Left lobe of liver (tissue), 2 donors: Measurements from ENCODE around the gene RBM42. TPM values are rescaled to one million over a fixed set of nuclear protein-coding genes. Genes with fewer than 3 reads are reported as not detected.
A peak's percentile ranks its signal among the peaks of the same experiment; 100 is the strongest.
"Not testable (repeated sequence)": the region's sequence is repeated elsewhere in the genome, so short reads cannot be mapped to it uniquely, and the experiment has no call there.

Experiments
- ATAC-seq: fragments of 200-7000 bp; cut with Tn5 transposase; one replicate; pipeline ENCODE4 v1.9.1; 2020; ENCODE audit warnings: mild to moderate bottlenecking, moderate library complexity
- DNase-seq: peaks from one replicate; pipeline ENCODE4 v3.0.0-alpha.2; 2020; ENCODE audit warnings: low spot score
- total RNA-seq: library from RNA; stranded (reverse); gene quantifications from one replicate; pipeline ENCODE4 v1.2.1, GENCODE V29; 2021
- donor health status: DM: no; HTN: no; CAD: no; lungs with moderate emphysema.
- donor health status: DM: no; HTN: yes; CAD: no.

Gene RBM42
- total RNA-seq, 1 donor from 2014 or later = 30.7 TPM

DNA sequence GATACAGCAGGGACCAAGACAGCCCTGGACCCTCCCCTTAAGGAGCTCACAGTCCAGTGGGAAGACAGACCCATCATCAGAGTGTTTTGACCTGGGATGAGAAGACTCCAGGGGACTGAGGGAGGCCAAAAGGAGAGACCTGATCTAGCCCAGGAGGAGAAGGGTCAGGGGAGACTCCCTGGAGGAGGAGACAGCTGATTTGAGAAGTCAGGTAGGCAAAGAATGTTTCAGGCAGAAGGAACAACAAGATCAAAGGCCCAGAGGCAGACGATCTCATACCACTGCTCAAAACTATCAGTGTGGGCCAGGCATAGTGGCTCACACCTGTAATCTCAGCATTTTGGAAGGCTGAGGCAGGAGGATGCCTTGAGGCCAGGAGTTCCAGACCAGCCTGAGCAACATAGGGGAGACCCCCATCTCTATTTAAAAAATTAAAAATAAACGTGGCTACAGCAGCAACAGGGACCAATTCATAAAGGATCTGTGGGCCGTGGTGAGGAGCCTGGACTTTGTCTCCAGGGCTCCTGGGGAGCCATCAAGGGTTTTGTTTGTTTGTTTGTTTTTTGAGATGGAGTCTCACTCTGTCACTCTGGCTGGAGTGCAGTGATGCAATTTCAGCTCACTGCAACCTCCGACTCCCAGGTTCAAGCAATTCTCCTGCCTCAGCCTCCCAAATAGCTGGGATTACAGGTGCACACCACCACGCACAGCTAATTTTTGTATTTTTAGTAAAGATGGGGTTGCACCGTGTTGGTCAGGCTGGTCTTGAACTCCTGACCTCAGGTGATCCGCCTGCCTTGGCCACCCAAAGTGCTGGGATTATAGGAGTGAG is 17.1 kb downstream of the RBM42 start:
- ATAC-seq (no peak), DNase-seq (no peak)

DNA sequence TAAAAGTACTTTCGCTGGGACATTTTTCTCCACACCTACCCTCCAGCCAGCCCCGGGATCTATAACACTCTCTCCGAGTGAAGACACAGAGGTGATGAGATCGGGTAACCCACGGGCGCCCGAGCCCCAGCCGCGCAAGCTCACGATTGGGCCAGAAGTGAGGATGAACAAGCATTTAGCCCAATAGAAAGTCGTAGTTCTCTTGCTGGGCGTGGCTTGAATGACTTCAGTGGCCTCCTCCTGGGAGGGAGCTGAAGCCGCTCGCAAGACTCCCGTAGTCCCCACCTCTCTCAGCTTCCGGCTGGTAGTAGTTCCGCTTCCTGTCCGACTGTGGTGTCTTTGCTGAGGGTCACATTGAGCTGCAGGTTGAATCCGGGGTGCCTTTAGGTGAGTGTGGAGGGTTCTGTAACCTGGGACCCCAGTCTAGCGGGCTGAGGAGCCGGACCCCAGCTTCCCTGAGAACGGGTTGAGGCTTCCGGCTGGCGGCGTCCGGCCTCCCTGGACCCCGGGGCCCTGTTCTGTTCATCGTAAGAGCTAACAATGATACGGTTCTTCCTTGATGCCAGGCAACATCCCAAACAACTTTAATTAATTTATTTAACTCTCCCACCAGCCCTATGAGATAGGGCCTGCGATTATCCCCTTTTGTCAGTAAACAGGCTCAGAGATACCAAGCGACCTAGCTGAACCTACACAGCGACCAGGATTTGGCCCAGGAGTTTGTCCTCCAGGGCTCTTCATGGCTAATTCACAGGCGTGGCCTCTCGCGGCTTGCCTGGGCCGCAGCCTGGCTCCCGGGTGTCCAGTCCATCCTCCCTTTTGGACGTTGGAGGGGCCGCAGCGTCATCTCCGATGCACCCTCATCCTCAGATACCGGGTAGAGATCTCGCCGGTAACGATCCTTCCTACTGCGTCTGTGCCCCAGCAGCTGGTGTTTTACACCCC is 19.5 kb downstream of the RBM42 start, which contains the start of gene COX6B1:
Gene COX6B1 (plus strand): TSS at position 307 of the 945 bp plus-strand sequence. CDS start 2,921 bp downstream, outside the sequence.
- peak; percentile 72 for ATAC-seq
- DNase-seq = peak; percentile 94

DNA sequence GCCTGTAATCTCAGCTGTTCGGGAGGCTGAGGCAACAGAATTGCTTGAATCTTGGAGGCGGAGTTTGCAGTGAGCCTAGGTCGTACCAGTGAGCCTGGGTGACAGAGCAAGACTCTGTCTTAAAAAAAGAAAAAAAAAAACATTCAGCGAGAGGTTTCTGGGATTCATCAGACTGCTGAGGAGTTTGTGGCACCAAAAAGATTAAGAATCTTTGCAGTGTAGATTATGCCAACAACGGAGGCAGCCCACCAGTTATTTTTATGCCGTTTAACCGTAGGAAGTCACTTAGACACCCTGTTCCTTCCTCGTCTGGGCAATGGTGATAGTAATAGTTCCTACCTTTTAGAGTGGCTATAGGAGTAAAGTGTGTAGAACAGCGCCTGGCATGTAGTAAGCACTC is 21.7 kb downstream of the RBM42 start:
- no peak for ATAC-seq
- no peak for DNase-seq

DNA sequence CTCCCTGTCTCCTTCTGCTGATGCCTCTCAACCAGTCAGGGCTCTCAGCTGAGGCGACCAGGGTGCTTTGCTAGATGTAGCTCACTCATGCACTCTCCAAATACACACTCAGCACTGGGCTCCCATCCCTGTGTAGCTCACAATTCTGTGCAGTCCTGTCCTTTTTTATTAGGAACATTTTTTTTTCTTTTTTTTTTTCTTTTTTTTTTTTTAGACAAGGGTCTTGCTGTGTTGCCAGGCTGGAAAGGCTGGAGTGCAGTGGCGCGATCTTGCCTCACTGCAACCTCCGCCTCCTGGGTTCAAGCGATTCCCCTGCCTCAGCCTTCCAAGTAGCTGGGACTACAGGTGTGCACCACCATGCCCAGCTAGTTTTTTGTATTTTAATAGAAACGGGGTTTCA is 26.0 kb downstream of the RBM42 start:
- DNase-seq, ATAC-seq: not testable (repeated sequence)

DNA sequence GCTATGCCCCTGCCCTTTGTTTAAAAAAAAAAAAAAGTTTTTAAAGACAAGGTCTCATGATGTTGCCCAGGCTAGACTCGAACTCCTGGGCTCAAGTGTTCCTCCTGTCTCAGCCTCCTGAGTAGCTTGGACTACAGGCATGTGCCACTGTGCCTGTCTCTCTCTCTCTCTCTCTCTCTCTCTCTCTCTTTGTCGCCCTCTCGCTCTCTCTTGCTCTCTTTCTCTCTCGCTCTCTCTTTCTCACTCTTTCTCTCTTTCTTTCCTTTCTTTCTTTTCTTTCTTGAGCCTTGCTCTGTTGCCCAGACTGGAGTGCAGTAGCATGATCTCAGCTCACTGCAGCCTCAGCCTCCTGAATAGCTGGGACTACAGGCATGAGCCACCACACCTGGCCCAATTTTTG is 26.8 kb downstream of the RBM42 start:
- no peak for DNase-seq
- no peak for ATAC-seq

DNA sequence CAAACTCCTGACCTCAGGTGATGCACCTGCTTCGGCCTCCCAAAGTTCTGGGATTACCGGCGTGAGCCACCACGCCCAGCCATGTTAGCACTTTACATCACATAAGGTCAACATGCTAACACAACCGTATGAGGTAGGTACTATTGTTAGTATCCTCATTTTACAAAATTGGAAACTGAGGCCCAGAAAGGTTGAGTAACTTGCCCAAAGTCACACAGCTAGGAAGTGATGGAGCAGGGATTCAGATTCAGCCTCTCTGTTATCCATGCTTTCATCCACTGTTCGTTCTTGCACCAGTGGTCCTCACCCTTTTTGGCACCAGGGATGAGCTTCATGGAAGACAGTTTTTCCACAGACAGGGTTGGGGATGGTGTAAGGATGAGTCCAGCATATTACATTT is 27.9 kb downstream of the RBM42 start:
- no peak for ATAC-seq
- no peak for DNase-seq

DNA sequence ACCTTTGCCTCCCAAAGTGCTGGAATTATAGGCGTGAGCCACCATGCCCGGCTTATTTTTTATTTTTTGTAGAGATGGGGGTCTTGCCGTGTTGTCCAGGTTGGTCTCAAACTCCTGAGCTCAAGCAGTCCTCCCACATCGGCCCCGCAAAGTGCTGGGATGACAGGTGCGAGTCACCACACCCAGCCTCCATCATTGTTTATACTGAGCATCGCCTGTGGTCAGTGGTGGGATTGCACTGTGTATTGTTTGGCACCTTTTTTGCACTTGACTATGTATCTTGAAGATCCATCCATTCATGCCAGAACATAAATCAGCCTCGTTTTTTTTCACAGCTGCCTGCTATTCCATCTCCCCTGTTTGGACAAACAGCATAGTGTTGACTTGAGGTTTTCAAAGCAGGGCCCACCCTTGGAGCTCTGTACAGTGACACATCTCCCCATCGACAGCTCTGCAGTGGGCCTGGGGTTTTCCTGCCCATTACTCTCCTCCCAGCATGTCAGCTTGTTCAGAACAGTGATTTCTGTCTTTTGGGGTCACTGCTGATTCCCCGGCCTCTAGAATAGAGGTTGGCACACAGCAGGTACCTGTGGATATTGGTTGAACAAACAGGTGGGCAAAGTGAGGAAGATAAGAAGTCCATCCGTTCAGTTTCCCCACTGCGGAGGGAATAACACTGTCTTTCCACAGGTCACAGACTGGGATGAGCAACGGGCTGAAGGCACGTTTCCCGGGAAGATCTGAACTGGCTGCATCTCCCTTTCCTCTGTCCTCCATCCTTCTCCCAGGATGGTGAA is 29.3 kb downstream of the RBM42 start:
- DNase-seq (no peak), ATAC-seq (no peak)

DNA sequence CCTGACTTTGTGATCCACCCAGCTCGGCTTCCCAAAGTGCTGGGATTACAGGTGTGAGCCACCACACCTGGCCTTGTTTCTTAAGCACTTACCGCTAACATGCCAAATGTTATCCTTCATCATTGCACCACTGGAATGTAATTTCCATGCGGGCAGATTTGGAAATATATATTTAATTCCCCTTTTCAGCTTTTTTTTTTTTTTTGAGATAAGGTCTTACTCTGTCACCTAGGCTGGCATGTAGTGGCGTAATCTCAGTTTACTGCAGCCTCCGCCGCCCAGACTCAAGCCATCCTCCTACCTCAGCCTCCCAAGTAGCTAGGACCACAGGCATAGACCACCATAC is 33.1 kb downstream of the RBM42 start:
- ATAC-seq = no peak
- DNase-seq = no peak

DNA sequence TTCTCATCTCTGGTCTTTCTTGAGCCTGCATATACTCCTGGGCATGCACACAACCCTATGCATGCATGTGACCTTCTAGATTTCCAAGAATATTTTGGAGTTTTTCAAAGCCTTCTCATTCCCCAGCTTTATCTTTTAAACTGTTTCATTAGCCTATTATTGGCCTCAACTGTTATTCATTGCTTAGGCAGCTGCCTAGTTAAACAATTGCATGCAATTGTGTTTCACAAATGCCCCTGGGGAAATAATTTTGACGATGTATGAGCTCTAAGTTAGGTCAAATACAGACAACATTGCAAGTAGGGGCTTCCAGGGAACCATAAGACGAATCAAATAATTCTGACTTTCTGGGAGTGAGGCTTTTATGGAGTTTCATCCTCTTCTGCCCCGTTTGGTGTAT is 35.1 kb downstream of the RBM42 start:
- no peak for DNase-seq
- ATAC-seq = no peak

DNA sequence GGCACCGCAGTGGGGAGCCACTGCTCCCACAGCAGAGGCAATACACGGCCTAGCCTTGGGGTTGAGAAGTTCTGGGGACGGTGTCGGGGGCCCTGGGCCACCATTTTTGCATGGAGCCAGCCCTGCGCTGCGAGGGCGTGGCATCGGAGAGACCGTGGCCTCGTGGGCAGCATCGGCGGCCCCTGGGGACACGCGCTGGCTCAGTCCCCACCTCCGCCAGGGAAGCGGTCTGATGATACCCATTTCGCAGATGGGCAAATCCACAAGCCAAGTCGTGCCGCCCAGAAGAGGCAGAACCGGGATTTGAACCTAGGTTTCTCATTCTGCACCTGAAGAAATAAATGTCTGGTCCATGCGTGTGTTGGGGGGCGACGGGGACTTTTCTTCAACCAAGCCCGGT is 36.3 kb downstream of the RBM42 start:
- DNase-seq (no peak), ATAC-seq (no peak)

DNA sequence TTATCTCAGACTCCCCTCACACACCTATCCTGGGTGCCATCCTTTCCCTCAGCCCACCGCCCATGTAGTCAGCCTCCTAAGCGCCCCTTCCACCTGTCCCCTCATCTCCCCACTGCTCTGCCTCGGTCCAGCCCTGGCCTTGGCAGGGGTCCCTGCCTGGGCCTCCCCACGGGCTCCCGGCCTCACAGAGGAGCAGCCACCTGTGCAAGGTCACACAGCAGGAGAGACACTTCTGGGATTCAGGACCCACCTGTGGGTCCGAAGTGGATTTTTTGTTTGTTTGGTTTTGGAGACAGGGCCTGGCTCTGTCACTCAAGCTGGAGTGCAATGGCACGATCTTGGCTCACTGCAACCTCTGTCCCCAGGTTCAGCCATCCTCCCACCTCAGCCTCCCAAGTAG is 36.8 kb downstream of the RBM42 start:
- DNase-seq (no peak), ATAC-seq (no peak)

DNA sequence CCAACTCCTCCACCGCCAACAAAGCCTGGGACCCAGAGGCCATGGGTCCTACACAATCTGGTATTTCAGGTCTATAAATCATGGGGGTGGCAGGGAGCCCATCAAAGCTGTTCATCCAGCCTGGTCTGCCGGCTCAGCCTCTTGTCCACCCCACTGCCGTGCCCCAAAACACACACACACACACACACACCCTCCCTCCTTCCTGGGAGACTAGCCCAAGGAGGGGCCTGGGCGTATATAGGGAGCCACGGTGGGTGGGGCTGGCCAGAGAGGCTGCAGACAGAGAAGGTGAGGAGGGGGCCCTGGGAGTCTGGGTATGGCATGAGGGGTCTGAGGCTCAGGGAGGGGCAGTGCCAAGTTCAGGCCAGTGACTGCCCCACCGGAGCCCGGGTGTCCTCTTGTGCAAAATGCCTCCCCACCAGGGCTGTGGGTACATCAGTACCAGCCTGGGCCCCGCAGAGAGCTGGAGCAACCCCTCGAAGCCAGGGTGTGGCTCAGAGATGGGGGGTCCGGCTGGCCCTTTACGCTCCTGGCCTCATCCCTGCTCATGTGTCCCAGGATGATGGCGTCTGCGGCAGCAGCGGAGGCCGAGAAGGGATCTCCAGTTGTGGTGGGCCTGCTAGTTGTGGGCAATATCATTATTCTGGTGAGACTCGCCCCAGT is 37.5 kb downstream of the RBM42 start, which contains the start of gene UPK1A:
Gene UPK1A (plus strand): TSS at position 267 of the 663 bp plus-strand sequence. CDS start 296 bp downstream, at position 563.
- ATAC-seq = no peak
- no peak for DNase-seq

DNA sequence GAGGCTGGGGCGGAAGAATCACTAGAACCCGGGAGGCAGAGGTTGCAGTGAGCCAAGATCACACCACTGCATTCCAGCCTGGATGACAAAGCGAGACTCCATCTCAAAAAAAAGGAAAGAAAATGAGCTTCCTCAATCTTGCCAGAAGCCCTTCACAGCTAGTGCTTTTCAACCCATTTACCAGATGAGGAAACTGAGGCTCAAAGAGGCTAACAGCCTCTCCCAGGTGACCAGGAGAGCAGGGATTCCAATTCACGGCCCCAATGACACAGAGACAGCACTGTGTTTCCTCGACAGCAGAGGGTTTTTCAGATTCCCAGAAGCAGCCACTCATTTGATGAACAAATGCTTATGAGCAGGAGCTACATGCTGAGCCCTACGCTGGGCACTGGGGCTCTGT is 40.7 kb downstream of the RBM42 start:
- ATAC-seq = no peak
- no peak for DNase-seq

DNA sequence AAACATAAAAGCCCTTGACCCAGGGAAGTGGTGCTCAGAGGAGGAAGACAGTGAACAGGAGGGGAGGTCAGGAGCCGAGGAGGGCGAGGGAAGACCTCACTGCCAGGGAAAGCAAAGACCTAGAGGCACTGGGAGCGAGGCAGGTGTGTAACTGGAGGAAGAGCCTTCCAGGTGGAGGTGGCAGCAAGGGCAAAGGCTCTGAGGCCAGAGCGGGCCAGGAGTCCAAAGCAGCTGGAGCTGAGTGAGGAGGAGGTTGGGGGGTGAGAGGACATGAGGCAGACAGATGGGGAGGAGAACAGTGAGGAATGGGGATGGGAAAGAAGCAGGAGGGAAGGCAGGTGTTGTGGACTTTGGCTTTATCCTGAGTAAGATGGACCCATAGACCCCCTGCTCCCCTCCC is 41.1 kb downstream of the RBM42 start:
- ATAC-seq (no peak), DNase-seq (no peak)

DNA sequence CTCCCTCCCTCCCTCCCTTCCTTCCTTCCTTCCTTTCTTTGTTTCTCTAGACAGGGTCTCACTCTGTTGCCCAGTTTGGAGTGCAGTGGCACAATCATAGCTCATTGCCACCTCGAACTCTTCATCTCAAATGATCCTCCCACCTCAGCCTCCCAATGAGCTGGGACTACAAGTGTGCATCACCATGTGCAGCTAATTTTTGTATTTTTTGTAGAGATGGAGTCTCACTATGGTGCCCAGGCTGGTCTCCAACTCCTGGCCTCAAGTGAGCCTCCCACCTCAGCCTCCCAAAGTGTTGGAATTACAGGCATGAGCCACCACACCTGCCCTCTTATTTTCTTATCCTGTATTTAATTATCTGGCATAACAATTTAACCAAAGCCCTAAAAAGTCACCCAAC is 41.9 kb downstream of the RBM42 start:
- DNase-seq (no peak), ATAC-seq (no peak)

DNA sequence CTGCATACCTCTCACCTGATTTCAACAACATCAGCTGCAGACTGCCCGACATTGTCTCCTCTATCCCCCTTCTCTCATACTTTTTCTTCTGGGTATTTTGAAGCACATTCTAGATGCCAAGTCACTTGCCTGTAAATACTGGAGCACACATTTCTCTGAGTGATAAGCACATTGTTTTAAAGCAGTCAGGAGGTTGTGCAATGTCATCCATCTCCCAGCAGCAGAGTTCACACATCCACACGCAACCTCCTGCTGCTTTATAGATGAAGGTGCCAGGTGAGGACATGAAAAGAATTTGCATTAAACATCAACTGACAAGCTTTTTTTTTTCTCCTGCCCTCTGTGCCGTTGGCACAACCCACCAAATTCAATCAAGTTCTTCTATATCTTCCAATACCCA is 43.0 kb downstream of the RBM42 start:
- ATAC-seq (peak; percentile 40), DNase-seq (no peak)

DNA sequence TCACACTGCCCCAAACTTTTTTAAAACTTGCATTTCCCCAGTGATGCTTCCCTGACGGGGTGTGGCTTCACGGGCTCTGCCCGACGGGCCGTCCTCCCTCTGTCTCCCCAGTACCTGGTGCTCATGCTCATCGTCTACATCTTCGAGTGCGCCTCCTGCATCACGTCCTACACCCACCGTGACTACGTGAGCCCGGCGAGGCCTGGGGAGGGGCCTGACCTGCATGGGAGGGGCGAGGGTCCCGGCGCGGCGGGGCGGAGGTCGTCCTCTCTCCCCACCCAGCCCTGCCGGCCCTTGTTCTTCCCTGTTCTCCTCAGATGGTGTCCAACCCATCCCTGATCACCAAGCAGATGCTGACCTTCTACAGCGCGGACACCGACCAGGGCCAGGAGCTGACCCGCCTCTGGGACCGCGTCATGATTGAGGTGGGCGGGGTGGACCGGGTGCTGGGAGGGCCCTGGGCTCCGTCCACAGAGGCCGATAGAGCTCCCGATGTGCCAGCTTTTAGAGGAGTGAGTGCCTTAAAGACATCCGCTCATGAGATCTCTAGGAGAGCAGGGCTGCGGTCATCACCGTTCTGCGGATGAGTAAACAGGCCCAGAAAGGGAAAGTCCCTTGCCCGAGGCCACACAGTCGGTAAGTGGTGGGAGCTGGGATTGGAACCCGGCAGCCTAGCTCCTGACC is 44.4 kb downstream of the RBM42 start:
- DNase-seq (no peak), ATAC-seq (peak; percentile 68)

DNA sequence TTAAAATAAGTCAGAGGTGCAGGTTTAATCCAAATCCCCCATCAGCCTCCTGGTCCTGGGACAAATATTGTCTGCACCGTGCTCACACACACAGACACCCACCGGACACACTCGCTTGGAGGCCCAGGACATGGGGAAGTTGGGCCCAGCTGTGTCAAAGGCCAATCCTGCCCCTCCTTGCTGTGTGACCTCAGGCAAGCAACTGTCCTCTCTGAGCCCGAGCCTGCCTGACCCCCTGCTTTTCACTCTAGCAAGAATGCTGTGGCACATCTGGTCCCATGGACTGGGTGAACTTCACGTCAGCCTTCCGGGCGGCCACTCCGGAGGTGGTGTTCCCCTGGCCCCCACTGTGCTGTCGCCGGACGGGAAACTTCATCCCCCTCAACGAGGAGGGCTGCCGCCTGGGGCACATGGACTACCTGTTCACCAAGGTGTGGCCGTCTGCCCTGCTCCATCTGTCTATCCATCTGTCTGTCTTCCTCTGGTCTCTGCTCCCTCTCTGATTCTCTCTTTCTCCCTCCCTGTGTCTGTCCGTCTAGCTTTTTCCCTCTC is 46.8 kb downstream of the RBM42 start:
- ATAC-seq = no peak

More for the DNA sequence above, 46.8 kb downstream of the RBM42 start:
- no peak for DNase-seq
